ENCODE measurements around the gene XKR7. TPM values are rescaled to one million over a fixed set of nuclear protein-coding genes. Genes with fewer than 3 reads are reported as not detected.

Gene XKR7
- not detected for total RNA-seq
- total RNA-seq (2013): 0.02 TPM

GRCh38 chr20:31967830-31968249 lies at the start of gene XKR7:
Gene XKR7 (plus strand): TSS chr20:31968151. CDS start chr20:31968176, 25 bp downstream.
- ATAC-seq (peak in 2 of 3 donors; percentile 2 to 21), DNase-seq (peak in 1 of 2 donors; percentile 19)
- intact Hi-C loops (cut with micrococcal nuclease): no loop called here
- Histone ChIP-seq H3K36me3 (ENCODE audit: control insufficient read depth, insufficient read depth, low read length) (no peaks in the 10 kb centered on the region), H3K4me1 (ENCODE audit: control insufficient read depth, insufficient read depth, low read length) (peaks cover 11% of the 10 kb centered on the region), H3K4me3 (ENCODE audit: low read length) (no peak within 1 kb of the TSS), H3K27ac (ENCODE audit: low read length) (no peak within 1 kb of the TSS), H3K27me3 (ENCODE audit: control insufficient read depth, insufficient read depth, low read length) (peaks cover 12% of the 10 kb centered on the region), H3K9me3 (ENCODE audit: control insufficient read depth, insufficient read depth, low read length) (no peaks in the 10 kb centered on the region)
- no peaks in the 10 kb centered on the region for H3K9me3 Mint-ChIP-seq
- peaks cover 42 to 62% of the 10 kb centered on the region in 2 donors for H3K27me3 Mint-ChIP-seq (ENCODE audit: low read depth in 2 of 2)
- TF ChIP-seq, protein P1, sequence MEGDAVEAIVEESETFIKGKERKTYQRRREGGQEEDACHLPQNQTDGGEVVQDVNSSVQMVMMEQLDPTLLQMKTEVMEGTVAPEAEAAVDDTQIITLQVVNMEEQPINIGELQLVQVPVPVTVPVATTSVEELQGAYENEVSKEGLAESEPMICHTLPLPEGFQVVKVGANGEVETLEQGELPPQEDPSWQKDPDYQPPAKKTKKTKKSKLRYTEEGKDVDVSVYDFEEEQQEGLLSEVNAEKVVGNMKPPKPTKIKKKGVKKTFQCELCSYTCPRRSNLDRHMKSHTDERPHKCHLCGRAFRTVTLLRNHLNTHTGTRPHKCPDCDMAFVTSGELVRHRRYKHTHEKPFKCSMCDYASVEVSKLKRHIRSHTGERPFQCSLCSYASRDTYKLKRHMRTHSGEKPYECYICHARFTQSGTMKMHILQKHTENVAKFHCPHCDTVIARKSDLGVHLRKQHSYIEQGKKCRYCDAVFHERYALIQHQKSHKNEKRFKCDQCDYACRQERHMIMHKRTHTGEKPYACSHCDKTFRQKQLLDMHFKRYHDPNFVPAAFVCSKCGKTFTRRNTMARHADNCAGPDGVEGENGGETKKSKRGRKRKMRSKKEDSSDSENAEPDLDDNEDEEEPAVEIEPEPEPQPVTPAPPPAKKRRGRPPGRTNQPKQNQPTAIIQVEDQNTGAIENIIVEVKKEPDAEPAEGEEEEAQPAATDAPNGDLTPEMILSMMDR (IDR thresholded peaks at IDR 0.05): no peak
- no peaks in the 10 kb centered on the region for H3K36me3 Mint-ChIP-seq
- no peak within 1 kb of the TSS for H3K27ac Mint-ChIP-seq
- peaks cover 9 to 18% of the 10 kb centered on the region in 2 donors for H3K4me1 Mint-ChIP-seq
- 1% methylated on average over 36 of the region's 38 CpGs for WGBS (ENCODE audit: insufficient coverage)
- H3K4me3 Mint-ChIP-seq: peak within 1 kb of the TSS; percentile 92

- H3K36me3 Mint-ChIP-seq: no peaks in the 10 kb centered on the region
Observed at GRCh38 chr20:31918466-31919105, 49.4 kb upstream of the XKR7 start.

GRCh38 chr20:31919410-31920155 lies 48.4 kb upstream of the XKR7 start:
- DNase-seq: no peak
- TF ChIP-seq, protein P1 (IDR thresholded peaks at IDR 0.05): no peak
- H3K27ac Mint-ChIP-seq: no peak overlapping the region
- H3K9me3 Mint-ChIP-seq: no peaks in the 10 kb centered on the region
- no peak overlapping the region for H3K4me3 Mint-ChIP-seq
- no peaks in the 10 kb centered on the region for H3K4me1 ChIP-seq (ENCODE audit: control insufficient read depth, insufficient read depth, low read length)
- no peak for ATAC-seq
- no peaks in the 10 kb centered on the region for H3K9me3 ChIP-seq (ENCODE audit: control insufficient read depth, insufficient read depth, low read length)
- H3K27me3 ChIP-seq (ENCODE audit: control insufficient read depth, insufficient read depth, low read length): no peaks in the 10 kb centered on the region
- H3K36me3 Mint-ChIP-seq: no peaks in the 10 kb centered on the region
- no peak overlapping the region for H3K4me3 ChIP-seq (ENCODE audit: low read length)
- intact Hi-C loops (cut with micrococcal nuclease): no loop called here
- peaks cover 0 to 4% of the 10 kb centered on the region in 2 donors for H3K4me1 Mint-ChIP-seq
- H3K27ac ChIP-seq (ENCODE audit: low read length): no peak overlapping the region
- 57% methylated on average over 4 of the region's 6 CpGs for WGBS (ENCODE audit: insufficient coverage)
- peaks cover 16% of the 10 kb centered on the region in 2 donors for H3K27me3 Mint-ChIP-seq (ENCODE audit: low read depth in 2 of 2)
- H3K36me3 ChIP-seq (ENCODE audit: control insufficient read depth, insufficient read depth, low read length): no peaks in the 10 kb centered on the region

More at GRCh38 chr20:31918466-31919105, 49.4 kb upstream of the XKR7 start:
- DNase-seq: no peak
- Histone ChIP-seq H3K36me3 (ENCODE audit: control insufficient read depth, insufficient read depth, low read length) (no peaks in the 10 kb centered on the region), H3K4me1 (ENCODE audit: control insufficient read depth, insufficient read depth, low read length) (no peaks in the 10 kb centered on the region), H3K4me3 (ENCODE audit: low read length) (no peak overlapping the region), H3K27me3 (ENCODE audit: control insufficient read depth, insufficient read depth, low read length) (no peaks in the 10 kb centered on the region), H3K9me3 (ENCODE audit: control insufficient read depth, insufficient read depth, low read length) (no peaks in the 10 kb centered on the region), H3K27ac (ENCODE audit: low read length) (no peak overlapping the region)
- H3K4me1 Mint-ChIP-seq: no peaks in the 10 kb centered on the region
- no peak overlapping the region for H3K4me3 Mint-ChIP-seq
- WGBS (ENCODE audit: insufficient coverage): 83% methylated on average over 7 of the region's 7 CpGs
- TF ChIP-seq, protein P1 (IDR thresholded peaks at IDR 0.05): no peak
- H3K9me3 Mint-ChIP-seq: no peaks in the 10 kb centered on the region
- no peak for ATAC-seq
- no peak overlapping the region for H3K27ac Mint-ChIP-seq
- intact Hi-C loops (cut with micrococcal nuclease): no loop called here
- peaks cover 10 to 24% of the 10 kb centered on the region in 2 donors for H3K27me3 Mint-ChIP-seq (ENCODE audit: low read depth in 2 of 2)
